Measurements from ENCODE around the gene CMIP.
A peak's percentile ranks its signal among the peaks of the same experiment; 100 is the strongest.

CMIP gene

DNA sequence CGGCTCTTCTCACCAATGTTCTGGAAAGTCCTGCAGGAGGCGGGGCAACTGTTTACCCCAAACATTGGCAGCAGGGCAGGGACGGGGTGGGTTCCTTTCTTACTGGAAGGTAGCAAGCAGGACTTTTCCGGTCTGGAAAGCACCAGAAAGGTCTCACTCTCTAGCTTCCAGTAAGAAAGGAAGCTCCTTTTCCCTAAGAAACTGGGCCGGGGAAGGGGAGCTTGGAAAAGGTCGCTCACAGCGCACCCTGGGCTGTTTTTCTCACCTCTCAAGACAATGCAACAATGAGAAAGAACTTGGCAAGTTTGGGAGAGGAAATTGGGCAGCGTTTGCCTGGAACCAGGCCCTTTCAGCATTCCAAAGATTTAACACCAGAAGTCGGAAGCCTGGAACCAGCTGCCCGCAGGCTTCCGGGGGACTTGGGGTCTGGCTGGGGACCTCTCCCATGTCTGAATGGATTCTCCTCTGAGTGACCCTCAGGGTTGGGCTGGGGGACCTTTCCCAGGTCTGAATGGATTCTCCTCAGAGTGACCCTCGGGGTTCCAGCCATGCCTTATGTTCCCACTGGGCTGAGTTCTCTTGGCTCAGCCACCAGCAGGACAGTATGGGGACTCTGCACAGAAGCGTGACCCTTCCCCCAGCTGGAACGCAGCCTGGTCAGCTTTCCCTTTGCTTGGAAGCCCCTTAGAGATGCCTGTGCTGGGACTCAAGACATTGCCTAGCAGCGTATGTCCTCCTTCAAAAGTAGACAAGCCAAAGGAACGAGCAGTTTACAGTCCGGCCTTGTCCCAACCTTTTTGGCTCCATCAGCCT lies 167.9 kb downstream of the CMIP start:
- no peak for DNase-seq

DNA sequence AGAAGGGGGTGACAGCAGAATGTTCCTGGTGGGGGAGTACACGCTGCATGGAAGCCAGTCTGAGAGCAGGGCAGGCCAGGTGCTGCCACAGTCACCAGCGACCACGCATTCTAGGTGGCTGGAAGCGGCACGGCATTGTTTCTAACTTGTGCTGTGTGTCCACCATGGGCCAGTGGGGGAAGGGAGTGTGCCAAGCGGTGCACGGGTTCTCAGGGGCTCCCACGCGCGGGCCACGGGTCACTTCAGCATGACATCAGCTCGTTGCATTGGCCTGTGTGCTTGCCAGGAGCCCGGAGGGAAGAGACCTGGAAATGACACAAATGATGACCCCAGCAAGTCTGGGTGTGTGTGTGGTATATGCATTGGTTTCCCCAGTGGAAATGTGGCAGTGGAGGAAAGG lies 169.6 kb downstream of the CMIP start:
- no peak for DNase-seq

DNA sequence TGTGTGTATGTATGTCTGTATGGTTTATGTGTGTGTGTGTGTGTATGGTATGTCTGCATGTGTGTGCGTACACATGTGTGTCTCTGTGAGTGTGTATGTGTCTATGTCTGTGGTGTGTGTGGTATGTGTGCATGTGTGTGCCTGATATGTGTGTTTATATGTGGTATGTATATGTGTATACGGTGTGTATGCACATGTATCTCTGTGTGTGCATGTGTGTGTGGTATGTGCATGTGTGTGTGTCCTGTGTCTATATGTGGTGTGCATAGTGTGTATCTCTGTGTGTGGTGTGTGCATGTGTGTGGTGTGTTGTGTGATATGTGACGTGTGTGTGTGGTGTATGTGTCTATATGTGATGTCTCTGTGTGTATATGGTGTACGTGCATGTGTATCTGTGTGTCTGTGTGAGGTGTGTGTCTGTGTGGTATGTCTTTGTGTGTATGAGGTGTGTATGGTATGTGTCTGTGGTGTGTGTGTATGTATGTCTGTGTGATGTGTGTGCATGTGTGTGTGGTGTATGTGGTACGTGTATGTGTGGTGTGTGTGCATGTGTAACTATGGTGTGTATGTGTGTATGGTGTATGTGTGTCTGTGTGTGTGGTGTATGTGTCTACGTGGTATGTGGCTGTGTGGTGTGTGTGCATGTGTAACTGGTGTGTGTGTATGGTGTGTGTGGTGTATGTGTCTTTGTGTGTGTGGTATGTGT lies 170.2 kb downstream of the CMIP start:
- DNase-seq: no peak

DNA sequence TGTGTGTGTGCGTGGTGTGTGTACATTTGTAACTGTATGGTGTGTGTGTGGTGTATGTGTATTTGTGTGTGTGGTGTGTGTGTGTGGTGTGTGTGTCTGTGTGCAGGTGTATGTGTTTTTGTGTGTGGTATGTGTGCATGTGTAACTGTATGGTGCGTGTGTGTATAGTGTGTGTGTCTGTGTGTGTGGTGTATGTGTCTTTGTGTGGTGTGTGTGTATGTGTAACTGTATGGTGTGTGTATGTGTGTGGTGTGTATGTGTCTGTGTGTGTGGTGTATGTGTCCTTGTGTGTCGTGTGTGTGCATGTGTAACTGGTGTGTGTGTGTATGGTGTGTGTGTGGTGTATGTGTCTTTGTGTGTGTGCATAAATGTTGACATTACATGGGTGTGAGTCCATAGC lies 170.8 kb downstream of the CMIP start:
- DNase-seq: no peak

GRCh38 chr16:81615833-81616232 lies 171.2 kb downstream of the CMIP start:
- no peak for DNase-seq

GRCh38 chr16:81616321-81617020 lies 171.9 kb downstream of the CMIP start:
- DNase-seq: peak; percentile 75 to 81

GRCh38 chr16:81617021-81617346 lies 172.4 kb downstream of the CMIP start:
- no peak for DNase-seq

GRCh38 chr16:81618187-81618586 lies 173.6 kb downstream of the CMIP start:
- DNase-seq: no peak

GRCh38 chr16:81618661-81619060 lies 174.1 kb downstream of the CMIP start:
- no peak for DNase-seq

DNA sequence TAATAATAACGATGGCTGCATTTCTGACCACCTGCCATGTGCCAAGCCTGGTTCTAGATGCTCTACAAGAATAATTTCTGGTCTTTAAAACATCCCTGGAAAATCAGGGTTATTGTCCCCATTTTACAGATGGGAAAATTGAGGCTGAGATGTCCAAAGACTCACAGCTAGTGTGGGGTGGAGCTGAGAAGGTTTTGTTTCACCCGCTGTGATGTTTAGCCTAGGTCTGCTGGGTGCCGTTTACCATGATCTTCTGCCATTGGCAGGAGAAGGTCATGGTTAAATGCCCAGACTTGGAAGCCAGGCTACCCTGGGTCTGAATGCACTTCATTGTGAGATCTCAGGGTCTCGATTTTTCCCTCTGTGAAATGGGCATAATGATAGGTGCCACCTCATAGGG lies 175.4 kb downstream of the CMIP start:
- DNase-seq: no peak

- DNase-seq: no peak
Observed at GRCh38 chr16:81620796-81621195, 176.2 kb downstream of the CMIP start.

- no peak for DNase-seq
Observed at GRCh38 chr16:81621496-81621895, 176.9 kb downstream of the CMIP start.

DNA sequence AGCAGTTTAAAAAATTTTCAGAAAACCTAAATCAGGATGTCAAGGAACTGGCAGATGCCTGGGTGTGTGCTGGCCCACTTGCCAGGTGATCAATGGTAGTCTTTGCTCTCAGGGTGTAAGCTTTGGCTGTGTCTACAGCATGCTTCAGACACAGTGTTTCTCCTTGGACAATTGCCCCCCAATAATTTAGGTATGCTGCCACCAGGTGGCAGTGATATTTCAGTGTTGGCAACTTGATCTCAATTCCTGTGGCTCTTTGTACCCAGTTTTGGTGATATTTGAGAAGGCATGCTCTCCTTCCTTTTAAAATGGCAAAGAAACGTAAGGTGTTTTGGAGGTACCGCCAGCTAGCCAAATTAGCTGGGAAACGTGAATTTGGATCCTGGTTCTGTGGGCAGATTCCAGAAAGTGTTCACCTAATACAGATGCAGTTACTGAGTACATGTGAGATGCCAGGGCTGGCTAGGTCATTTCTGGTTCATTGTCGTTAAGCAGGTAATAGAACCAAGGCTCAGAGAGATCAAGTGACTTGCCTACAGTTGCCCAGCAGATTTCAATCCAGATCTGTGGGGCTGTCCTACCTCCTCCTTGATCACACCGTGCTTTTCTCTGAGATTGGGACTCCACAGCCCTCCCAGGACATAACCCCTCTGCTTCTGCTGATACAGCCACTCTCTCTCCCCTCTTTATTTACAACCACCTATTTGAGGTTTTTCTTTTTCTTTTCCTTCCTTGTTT lies 178.9 kb downstream of the CMIP start:
- DNase-seq: peak; percentile 61 to 67

DNA sequence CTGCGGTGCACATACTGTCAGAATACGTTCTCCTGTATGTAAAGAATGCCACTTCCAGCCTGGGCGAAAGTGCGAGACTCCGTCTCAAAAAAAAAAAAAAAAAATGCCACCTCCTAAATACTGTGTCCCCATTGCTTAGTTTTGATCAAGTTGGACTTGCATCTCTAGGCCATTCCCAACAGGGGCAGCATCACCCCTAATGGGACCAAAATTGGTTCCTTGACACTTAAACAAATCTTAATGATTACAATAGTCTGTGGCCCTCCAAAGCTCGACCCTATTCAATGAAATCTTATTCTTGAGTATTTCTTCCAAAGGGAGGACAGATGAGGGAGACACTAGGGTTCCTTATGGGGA lies 179.8 kb downstream of the CMIP start:
- no peak for DNase-seq

- no peak for DNase-seq
Observed at GRCh38 chr16:81624760-81625543, 180.3 kb downstream of the CMIP start.

GRCh38 chr16:81625544-81626153 lies 181.0 kb downstream of the CMIP start:
- peak in 1 of 2 experiments; percentile 31 for DNase-seq

DNA sequence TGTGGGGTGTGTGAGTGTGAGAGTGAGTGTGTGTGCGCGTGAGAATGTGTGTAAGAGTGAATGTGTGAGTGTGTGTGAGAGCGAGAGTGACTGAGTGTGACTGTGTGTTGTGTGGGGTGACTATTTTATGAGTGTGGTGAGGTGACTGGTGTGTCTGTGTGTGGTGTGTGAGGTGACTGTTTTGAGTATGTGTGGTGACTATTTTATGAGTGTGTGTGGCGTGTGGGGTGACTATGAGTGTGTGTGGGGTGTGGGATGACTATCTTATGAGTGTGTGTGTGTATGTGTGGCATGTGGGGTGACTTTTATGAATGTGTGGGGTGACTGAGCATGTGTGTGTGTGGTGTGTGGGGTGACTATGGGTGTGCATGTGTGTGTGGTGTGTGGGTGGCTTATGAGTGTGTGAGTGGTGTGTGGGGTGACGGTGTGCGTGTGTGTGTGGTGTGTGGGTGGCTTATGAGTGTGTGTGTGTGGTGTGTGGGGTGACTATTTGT lies 181.6 kb downstream of the CMIP start:
- DNase-seq: peak; percentile 26 to 48

- no peak for DNase-seq
Observed at GRCh38 chr16:81627024-81627423, 182.4 kb downstream of the CMIP start.

GRCh38 chr16:81627729-81628244 lies 183.2 kb downstream of the CMIP start:
- no peak for DNase-seq

DNA sequence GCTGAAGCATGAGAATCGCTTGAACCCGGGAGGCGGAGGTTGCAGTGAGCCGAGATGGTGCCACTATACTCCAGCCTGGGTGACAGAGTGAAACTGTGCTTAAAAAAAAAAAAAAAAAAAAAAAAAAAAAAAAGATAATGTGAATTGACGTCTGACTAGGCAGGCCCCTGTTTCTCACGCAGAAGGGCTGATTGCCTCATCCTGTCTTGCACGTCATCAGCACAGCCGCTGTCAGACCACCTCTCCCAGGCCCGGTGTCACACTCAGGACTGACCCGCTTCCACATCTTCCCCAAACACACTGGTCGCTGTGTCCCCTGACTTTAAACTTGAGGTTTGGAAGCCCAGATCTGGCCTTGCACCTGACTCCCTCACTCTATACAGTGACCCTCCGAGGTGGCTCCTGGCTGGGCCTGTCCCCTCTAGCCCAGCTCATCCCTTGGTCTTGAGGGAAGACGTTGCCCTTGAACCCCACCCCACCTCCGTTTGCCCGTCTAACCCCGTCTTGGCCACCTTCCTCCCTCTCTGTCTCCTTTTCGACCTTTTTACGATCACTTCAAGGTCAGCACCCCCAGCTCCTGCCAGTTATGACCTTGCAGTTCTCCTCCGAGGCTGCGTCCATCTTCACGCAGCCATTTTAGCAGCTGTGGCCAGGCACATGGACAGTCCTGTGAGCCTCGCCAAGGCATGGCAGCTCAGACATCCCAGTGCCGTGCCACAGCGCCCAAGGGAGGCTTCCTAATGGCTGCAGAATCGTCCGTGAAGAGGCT lies 184.6 kb downstream of the CMIP start:
- no peak for DNase-seq
